SU-DHL-6 (cell line): ENCODE data around the gene GOLGA8T.
"Not testable (repeated sequence)": the region's sequence is repeated elsewhere in the genome, so short reads cannot be mapped to it uniquely, and the experiment has no call there.

Experiments
- H2AFZ ChIP-seq: fragments of 200-600 bp; sonication (generic); 2 replicates; pipeline ENCODE4 v1.6.1; 2014; ENCODE audit warnings: low read depth, mild to moderate bottlenecking, moderate library complexity, mixed read lengths, antibody characterized with exemption, low read length; ENCODE audit not compliant: severe bottlenecking
- H3F3A ChIP-seq: fragments of 200-600 bp; shearing (Covaris generic); 2 replicates; pipeline ENCODE4 v1.6.0; 2016; ENCODE audit warnings: antibody characterized with exemption, mild to moderate bottlenecking; ENCODE audit not compliant: insufficient read depth
- H3K27ac ChIP-seq: fragments of 200-600 bp; sonication (generic); 2 replicates; pipeline ENCODE4 v1.5.1; 2016; ENCODE audit warnings: low read depth, mild to moderate bottlenecking, low read length, moderate library complexity, mixed read lengths
- H3K27me3 ChIP-seq: fragments of 200-600 bp; sonication (generic), shearing (Covaris generic); 2 replicates; pipeline ENCODE4 v1.6.0; 2014; ENCODE audit warnings: mild to moderate bottlenecking, low read length
- H3K36me3 ChIP-seq: fragments of 200-600 bp; sonication (generic); 2 replicates; pipeline ENCODE4 v1.6.1; 2014; ENCODE audit warnings: mild to moderate bottlenecking, low read length, mixed read lengths
- H3K4me2 ChIP-seq: fragments of 300-600, 200-600 bp; shearing (Covaris generic), sonication (generic); 2 replicates; pipeline ENCODE4 v1.6.0; 2014; ENCODE audit warnings: low read length, low read depth, mild to moderate bottlenecking; ENCODE audit not compliant: poor library complexity, severe bottlenecking
- H3K4me3 ChIP-seq: fragments of 200-600 bp; sonication (generic); 2 replicates; pipeline ENCODE4 v1.5.1; 2014; ENCODE audit warnings: antibody characterized with exemption, low read length, mild to moderate bottlenecking, mixed read lengths; ENCODE audit not compliant: insufficient read depth, poor library complexity, severe bottlenecking
- H3K79me2 ChIP-seq: fragments of 200-600 bp; sonication (generic); 2 replicates; pipeline ENCODE4 v1.6.1; 2014; ENCODE audit warnings: mild to moderate bottlenecking, low read length, moderate library complexity; ENCODE audit not compliant: insufficient read depth
- H3K9ac ChIP-seq: fragments of 200-600 bp; sonication (generic); 2 replicates; pipeline ENCODE4 v1.7.0; 2014; ENCODE audit warnings: mild to moderate bottlenecking, low read length
- H3K9me2 ChIP-seq: fragments of 200-600 bp; sonication (generic); replicated peaks from 2 replicates; pipeline ENCODE4 v1.6.1; 2014; ENCODE audit warnings: low read length; ENCODE audit not compliant: insufficient read depth
- H3K9me3 ChIP-seq: fragments of 200-600 bp; sonication (generic); 2 replicates; pipeline ENCODE4 v1.6.1; 2014; ENCODE audit warnings: low read length, mixed read lengths; ENCODE audit not compliant: insufficient read depth
- H4K20me1 ChIP-seq: fragments of 200-600 bp; sonication (generic); 2 replicates; pipeline ENCODE4 v1.6.1; 2014; ENCODE audit warnings: low read depth, mild to moderate bottlenecking, antibody characterized with exemption, low read length, moderate library complexity, mixed read lengths

The GOLGA8T gene, protein sequence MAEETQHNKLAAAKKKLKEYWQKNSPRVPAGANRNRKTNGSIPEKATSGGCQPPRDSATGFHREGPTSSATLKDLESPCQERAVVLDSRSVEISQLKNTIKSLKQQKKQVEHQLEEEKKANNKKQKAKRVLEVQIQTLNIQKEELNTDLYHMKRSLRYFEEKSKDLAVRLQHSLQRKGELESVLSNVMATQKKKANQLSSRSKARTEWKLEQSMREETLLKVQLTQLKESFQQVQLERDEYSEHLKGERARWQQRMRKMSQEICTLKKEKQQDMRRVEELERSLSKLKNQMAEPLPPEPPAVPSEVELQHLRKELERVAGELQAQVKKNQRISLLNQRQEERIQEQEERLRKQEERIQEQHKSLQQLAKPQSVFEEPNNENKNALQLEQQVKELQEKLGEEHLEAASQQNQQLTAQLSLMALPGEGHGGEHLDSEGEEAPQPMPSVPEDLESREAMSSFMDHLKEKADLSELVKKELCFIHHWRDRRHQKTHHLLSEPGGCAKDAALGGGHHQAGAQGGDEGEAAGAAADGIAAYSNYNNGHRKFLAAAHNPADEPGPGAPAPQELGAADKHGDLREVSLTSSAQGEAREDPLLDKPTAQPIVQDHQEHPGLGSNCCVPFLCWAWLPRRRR

DNA sequence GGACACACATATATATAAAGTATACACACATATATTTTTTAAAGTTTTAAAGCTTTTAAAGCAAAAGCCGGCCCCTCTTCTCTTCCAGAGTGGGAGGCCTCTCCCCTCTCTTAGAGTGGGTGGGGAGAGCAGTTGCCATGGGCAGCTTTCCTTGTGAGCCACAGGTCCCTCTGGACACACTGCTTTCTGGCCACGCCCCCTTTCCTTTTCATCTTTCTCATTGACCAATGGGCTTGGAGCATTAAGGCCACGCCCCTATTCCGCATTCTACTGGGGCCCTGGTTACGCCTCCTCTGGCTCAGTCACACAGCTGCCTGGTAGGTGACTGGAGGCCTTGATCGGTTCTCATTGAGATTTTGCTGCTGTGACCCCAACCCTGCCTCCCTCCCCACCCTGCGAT lies at the start of gene GOLGA8T:
Gene GOLGA8T (plus strand): TSS at position 301 of the 400 bp plus-strand sequence. CDS start 98 bp downstream, at position 399.
- H3K9me3 ChIP-seq, H3K79me2 ChIP-seq, H3F3A ChIP-seq, H3K27ac ChIP-seq, H3K27me3 ChIP-seq, H3K36me3 ChIP-seq, H3K9me2 ChIP-seq, H3K9ac ChIP-seq, H3K4me2 ChIP-seq, H4K20me1 ChIP-seq, H3K4me3 ChIP-seq, H2AFZ ChIP-seq: not testable (repeated sequence)

DNA sequence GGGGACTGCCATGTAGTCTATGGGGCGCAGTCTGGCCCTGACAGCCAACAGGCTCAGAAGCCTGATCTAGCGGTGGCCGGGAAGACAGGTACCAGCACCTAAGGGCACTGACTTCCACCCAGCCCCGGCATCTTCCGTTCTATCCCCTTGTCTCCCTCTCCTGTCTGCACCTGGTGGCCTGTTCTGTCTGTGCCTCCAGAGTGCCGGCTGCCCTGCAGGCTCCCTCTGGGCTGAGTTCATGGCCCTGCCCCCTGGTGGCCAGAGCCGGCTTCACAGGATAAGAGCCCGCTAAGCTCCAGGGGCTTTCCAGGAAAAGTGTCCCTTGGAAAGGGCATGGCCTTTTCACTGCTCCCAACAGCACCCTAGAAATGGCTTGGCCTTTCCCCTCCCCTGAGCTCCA lies 37.0 kb upstream of the GOLGA8T start:
- H3K79me2 ChIP-seq, H3K9ac ChIP-seq, H3K4me3 ChIP-seq, H3K9me2 ChIP-seq, H3F3A ChIP-seq, H2AFZ ChIP-seq, H3K27me3 ChIP-seq, H3K36me3 ChIP-seq, H3K27ac ChIP-seq, H3K9me3 ChIP-seq, H3K4me2 ChIP-seq, H4K20me1 ChIP-seq: not testable (repeated sequence)

DNA sequence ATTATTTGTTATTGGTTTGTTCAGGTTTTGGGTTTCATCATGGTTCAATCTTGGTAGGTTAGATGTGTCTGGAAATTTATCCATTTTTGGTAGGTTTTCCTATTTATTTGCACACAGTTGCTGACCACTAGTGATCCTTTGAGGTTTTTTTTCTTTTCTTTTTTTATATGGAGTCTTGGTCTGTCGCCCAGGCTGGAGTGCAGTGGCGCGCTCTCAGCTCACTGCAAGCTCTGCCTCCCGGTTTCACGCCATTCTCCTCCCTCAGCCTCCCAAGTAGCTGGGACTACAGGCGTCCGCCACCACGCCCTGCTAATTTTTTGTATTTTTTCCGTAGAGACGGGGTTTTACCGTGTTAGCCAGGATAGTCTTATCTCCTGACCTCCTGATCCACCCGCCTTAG lies 32.0 kb upstream of the GOLGA8T start:
- not testable (repeated sequence) for H3F3A ChIP-seq, H3K27ac ChIP-seq, H3K4me3 ChIP-seq, H3K4me2 ChIP-seq, H4K20me1 ChIP-seq, H3K9ac ChIP-seq, H3K27me3 ChIP-seq, H2AFZ ChIP-seq, H3K9me3 ChIP-seq, H3K9me2 ChIP-seq, H3K79me2 ChIP-seq, H3K36me3 ChIP-seq

DNA sequence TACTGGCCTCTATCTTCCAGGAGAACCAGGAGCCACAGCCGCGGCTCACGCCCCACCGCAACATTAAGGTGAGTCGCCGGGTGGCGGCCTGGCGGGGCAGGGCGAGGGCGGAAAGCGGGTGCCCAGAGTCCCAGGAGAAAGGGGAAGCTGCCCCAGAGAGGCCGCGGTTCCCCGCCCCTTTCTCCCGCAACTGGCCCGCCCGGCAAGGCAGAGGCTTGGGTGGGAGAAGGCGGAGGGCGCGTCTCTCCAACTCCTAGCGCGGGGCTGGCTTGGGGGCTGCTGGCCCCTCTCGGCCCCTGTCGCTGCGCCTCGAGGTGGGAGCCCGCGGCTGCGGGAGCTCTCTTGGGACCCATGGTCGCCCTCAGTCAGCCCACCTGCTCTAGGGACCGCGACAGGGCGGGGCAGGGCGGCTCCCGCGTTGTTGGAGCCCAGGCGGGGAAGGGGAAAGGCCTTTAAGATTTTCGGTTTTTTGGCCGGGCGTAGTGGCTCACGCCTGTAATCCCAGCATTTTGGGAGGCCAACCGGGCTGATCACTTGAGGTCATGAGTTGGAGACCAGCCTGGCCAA lies 30.8 kb upstream of the GOLGA8T start:
- H3K4me3 ChIP-seq, H3K9ac ChIP-seq: not testable (repeated sequence)

DNA sequence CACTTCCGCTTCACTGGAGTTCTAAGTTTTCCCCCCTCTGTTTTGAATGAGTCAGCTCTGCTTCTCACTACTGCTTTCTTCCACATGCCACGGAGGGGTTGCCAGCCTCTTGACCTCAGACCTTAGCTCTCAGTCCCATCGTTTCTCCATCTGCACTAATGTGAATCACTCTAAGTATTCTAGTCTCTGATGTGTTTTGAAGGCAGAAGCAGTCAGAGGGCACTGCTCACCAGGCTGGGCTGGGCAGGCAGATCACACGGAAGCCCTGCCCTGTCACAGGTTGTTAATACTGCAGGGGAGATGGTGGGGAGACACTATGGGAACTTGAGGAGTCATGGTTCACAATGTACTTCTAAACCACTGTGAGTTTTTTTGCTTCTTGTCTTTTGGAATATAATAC lies 24.3 kb upstream of the GOLGA8T start:
- not testable (repeated sequence) for H3K9ac ChIP-seq, H3K36me3 ChIP-seq, H3F3A ChIP-seq, H2AFZ ChIP-seq, H3K4me2 ChIP-seq, H3K9me2 ChIP-seq, H3K9me3 ChIP-seq, H3K27ac ChIP-seq, H4K20me1 ChIP-seq, H3K4me3 ChIP-seq, H3K27me3 ChIP-seq, H3K79me2 ChIP-seq

More for the DNA sequence above, 30.8 kb upstream of the GOLGA8T start:
- not testable (repeated sequence) for H3K79me2 ChIP-seq, H3K36me3 ChIP-seq, H2AFZ ChIP-seq, H3F3A ChIP-seq, H3K27me3 ChIP-seq, H3K4me2 ChIP-seq, H3K27ac ChIP-seq, H4K20me1 ChIP-seq, H3K9me2 ChIP-seq, H3K9me3 ChIP-seq

DNA sequence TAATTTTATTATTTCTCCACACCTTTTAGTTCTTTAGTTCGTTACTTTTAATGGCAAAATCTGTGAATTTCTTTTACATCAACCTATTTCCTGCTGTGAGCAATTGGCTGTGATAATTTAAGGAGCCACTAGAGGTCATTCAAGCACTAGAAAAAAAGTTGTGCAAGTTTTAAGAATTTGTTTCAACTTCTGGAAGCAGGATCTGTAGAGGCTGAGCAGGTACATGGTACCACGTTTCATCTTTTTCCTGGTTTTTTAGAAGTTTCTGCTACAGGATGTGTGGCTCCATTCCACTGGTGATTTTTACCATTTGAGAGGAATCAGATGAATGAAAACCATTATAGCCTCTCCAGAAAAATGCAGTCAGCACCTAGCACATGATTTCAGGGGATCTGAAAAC lies 4.8 kb upstream of the GOLGA8T start:
- H3K9ac ChIP-seq, H3K4me2 ChIP-seq, H3K9me3 ChIP-seq, H3K36me3 ChIP-seq, H3K27me3 ChIP-seq, H4K20me1 ChIP-seq, H3K4me3 ChIP-seq, H3F3A ChIP-seq, H3K9me2 ChIP-seq, H3K27ac ChIP-seq, H2AFZ ChIP-seq, H3K79me2 ChIP-seq: not testable (repeated sequence)

DNA sequence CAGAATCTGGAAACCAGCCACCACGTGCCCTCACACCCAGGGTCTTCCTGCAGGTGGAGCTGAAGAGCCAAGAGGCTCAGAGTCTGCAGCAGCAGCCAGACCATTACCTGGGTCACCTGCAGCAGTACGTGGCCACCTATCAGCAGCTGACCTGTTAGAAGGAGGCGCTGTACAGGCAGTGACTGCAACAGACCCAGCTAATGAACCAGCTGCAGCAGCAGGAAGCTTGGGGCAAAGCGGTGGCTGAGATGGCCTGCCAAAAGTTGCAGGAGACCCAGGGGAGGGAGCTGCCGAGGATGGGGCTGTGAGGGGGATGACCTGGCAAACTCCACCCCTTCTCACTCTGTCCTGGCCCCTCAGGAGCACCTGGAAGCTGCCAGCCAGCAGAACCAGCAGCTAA lies 8.4 kb downstream of the GOLGA8T start:
- H3K27me3 ChIP-seq, H3K36me3 ChIP-seq, H2AFZ ChIP-seq, H3K4me2 ChIP-seq, H3K4me3 ChIP-seq, H3K9me3 ChIP-seq, H3K9ac ChIP-seq, H3K9me2 ChIP-seq, H3F3A ChIP-seq, H4K20me1 ChIP-seq, H3K79me2 ChIP-seq, H3K27ac ChIP-seq: not testable (repeated sequence)

DNA sequence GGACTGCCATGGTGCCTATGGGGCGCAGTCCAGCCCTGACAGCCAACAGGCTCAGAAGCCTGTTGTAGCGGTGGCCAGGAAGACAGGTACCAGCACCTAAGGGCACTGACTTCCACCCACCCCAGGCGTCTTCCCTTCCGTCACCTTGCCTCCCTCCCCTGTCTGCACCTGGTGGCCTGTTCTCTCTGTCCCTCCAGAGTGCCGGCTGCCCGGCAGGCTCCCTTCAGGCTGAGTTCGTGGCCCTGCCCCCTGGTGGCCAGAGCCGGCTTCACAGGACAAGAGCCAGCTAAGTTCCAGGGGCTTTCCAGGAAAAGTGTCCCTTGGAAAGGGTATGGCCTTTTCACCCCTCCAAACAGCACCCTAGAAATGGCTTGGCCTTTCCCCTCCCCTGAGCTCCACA lies 15.0 kb downstream of the GOLGA8T start:
- not testable (repeated sequence) for H3K4me3 ChIP-seq, H3K9ac ChIP-seq, H4K20me1 ChIP-seq, H3F3A ChIP-seq, H3K36me3 ChIP-seq, H3K9me2 ChIP-seq, H2AFZ ChIP-seq, H3K4me2 ChIP-seq, H3K9me3 ChIP-seq, H3K27ac ChIP-seq, H3K27me3 ChIP-seq, H3K79me2 ChIP-seq
